GM23248 (cell line): ENCODE measurements around the gene DUSP11. TPM values are rescaled to one million over a fixed set of nuclear protein-coding genes. Genes with fewer than 3 reads are reported as not detected.

Source experiments
- DNase-seq: peaks from one replicate; pipeline ENCODE4 v3.0.0-alpha.2; 2015
- H2AFZ ChIP-seq: fragments of 200-600 bp; sonication (generic); 2 replicates; pipeline ENCODE4 v1.6.1; 2016; ENCODE audit warnings: antibody characterized with exemption
- H3F3A ChIP-seq: fragments of 200-600 bp; sonication (generic); 2 replicates; pipeline ENCODE4 v1.6.1; 2016; ENCODE audit warnings: mild to moderate bottlenecking, antibody characterized with exemption, mixed run types; ENCODE audit not compliant: insufficient read depth
- H3K27ac ChIP-seq: fragments of 200-600 bp; sonication (generic); 2 replicates; pipeline ENCODE4 v1.5.1; 2016; ENCODE audit warnings: mild to moderate bottlenecking
- H3K27me3 ChIP-seq: fragments of 200-600 bp; sonication (generic); replicated peaks from 2 replicates; pipeline ENCODE4 v1.6.1; 2016; ENCODE audit warnings: mild to moderate bottlenecking; ENCODE audit not compliant: insufficient read depth
- H3K36me3 ChIP-seq: fragments of 200-600 bp; sonication (generic); 2 replicates; pipeline ENCODE4 v1.6.1; 2016; ENCODE audit warnings: low read depth, mild to moderate bottlenecking
- H3K4me1 ChIP-seq: fragments of 200-600 bp; sonication (generic); 2 replicates; pipeline ENCODE4 v1.6.1; 2016; ENCODE audit warnings: mild to moderate bottlenecking; ENCODE audit not compliant: insufficient read depth
- H3K4me2 ChIP-seq: fragments of 200-600 bp; sonication (generic); one replicate; pipeline ENCODE4 v1.6.1; 2016; ENCODE audit warnings: mild to moderate bottlenecking; ENCODE audit not compliant: unreplicated experiment
- H3K4me3 ChIP-seq: fragments of 200-600 bp; sonication (generic); 2 replicates; pipeline ENCODE4 v1.5.1; 2016; ENCODE audit warnings: mild to moderate bottlenecking
- H3K79me2 ChIP-seq: fragments of 200-600 bp; sonication (generic); 2 replicates; pipeline ENCODE4 v1.6.1; 2016; ENCODE audit warnings: mild to moderate bottlenecking; ENCODE audit not compliant: insufficient read depth
- H3K9ac ChIP-seq: fragments of 200-600 bp; sonication (generic); 2 replicates; pipeline ENCODE4 v1.6.1; 2016; ENCODE audit warnings: mild to moderate bottlenecking
- H3K9me2 ChIP-seq: fragments of 200-600 bp; sonication (generic); 2 replicates; pipeline ENCODE4 v1.6.1; 2016; ENCODE audit warnings: mixed run types, mild to moderate bottlenecking, moderate library complexity; ENCODE audit not compliant: insufficient read depth
- H3K9me3 ChIP-seq: fragments of 200-600 bp; sonication (generic); one replicate; pipeline ENCODE4 v1.6.1; 2017; ENCODE audit warnings: low read depth
- H4K20me1 ChIP-seq: fragments of 200-600 bp; sonication (generic); 2 replicates; pipeline ENCODE4 v1.6.0; 2016; ENCODE audit not compliant: insufficient read depth
- EZH2 ChIP-seq: fragments of 200-600 bp; sonication (generic); IDR thresholded peaks from 2 replicates; pipeline ENCODE4 v1.6.1; 2018; ENCODE audit warnings: antibody characterized with exemption, mild to moderate bottlenecking; ENCODE audit not compliant: insufficient read depth, poor library complexity, severe bottlenecking
- EZH2phosphoT487 ChIP-seq: fragments of 200-600 bp; sonication (generic); IDR thresholded peaks from 2 replicates; pipeline ENCODE4 v1.6.1; 2018; ENCODE audit warnings: antibody characterized with exemption, moderate library complexity, mild to moderate bottlenecking, low read depth; ENCODE audit not compliant: insufficient read depth
- whole genome bisulfite sequencing, 2 experiments: methylation state at CpG; one replicate each; pipeline ENCODE4 v1.1.6; 2015 to 2017; ENCODE audit warnings: low lambda C conversion rate in 2 of 2, low coverage in 1 of 2; ENCODE audit errors: missing lambda C conversion rate in 2 of 2; 5-methylcytosine and 5-hydroxymethylcytosine counted together
- in situ Hi-C: fragments of 300-500 bp; cut with MboI; formaldehyde crosslinking; loops from 2 replicates; pipeline ENCODE4 v1.15.0; 2020
- polyA plus RNA-seq: library from polyadenylated mRNA; unstranded; fragments of >200 nt; fragmentation: Nextera tagmentation; extraction: Ambion mirVana; gene quantifications from 2 replicates; pipeline ENCODE4 v1.2.1, GENCODE V29; 2016
- total RNA-seq: library from RNA; depleted of rRNA; stranded (reverse); fragments of >200 nt; shearing (Covaris generic); gene quantifications from 2 replicates; pipeline ENCODE4 v1.2.3, GENCODE V29; 2014

Gene DUSP11
- total and polyA plus RNA-seq, 2 experiments from 2014 or later, result 56.0 to 58.3 TPM

DNA sequence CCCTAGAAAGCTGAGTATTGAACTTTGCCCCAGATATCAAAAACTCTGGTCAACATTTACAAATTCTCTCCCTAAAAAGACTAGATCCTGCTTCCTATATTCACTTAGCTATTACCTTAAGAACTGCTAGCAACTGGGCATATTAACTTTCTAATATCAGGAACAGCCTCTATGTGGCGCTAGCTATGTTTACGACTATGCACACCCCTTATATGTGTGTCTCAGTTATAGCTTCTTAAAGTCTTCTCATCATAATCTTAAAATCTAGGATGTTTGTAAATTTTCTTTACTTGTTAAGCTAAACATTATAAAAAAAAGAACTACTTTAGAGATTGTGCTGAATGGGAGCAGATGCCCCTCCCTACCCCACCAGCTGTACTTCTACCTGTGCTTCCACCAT lies 47.1 kb upstream of the DUSP11 start:
- H3K27ac ChIP-seq, result no peak overlapping the region
- TF ChIP-seq EZH2phosphoT487 (no peak), EZH2 (no peak)

DNA sequence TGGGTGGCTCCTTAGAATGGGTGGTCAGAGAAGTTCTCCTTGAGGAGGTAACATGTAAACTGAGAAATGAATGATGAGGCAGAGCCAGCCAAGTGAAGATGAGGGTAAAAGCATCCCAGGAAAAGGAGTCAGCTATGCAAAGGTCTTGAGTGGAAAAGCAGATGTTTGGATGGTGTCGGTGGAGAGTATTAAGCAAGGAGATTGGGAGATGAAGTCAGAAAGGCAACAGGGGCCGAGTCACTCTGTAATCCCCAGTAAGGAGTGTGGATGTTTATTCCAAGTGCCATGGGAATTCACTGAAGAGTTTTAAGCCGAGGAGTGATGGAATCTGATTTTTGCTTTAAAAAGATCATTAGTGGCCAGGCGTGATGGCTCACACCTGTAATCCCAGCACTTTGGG lies 45.5 kb upstream of the DUSP11 start:
- in situ Hi-C loops, result no loop called here
- H3K27me3 ChIP-seq, result 0 out of 2 replicates have a peak, but pooled peaks cover 6% of the 10 kb centered on the region
- no peak overlapping the region for H3K9ac ChIP-seq
- H4K20me1 ChIP-seq, result no peaks in the 10 kb centered on the region
- 69 to 71% methylated on average over 4 of the region's 4 CpGs for whole genome bisulfite sequencing, 2 experiments
- no peak overlapping the region for H3K4me3 ChIP-seq
- peaks cover 27% of the 10 kb centered on the region for H3F3A ChIP-seq
- H3K9me3 ChIP-seq, result no peaks in the 10 kb centered on the region
- no peak for TF ChIP-seq EZH2
- no peak for TF ChIP-seq EZH2phosphoT487
- DNase-seq, result peak; percentile 23
- H3K79me2 ChIP-seq, result no peaks in the 10 kb centered on the region
- no peak overlapping the region for H3K4me2 ChIP-seq
- peaks cover 20% of the 10 kb centered on the region for H3K4me1 ChIP-seq
- no peaks in the 10 kb centered on the region for H3K9me2 ChIP-seq
- no peak overlapping the region for H2AFZ ChIP-seq
- H3K36me3 ChIP-seq, result no peaks in the 10 kb centered on the region
- no peak overlapping the region for H3K27ac ChIP-seq

More for the DNA sequence above, 47.1 kb upstream of the DUSP11 start:
- H3K36me3 ChIP-seq, result no peaks in the 10 kb centered on the region
- H4K20me1 ChIP-seq, result no peaks in the 10 kb centered on the region
- no peak overlapping the region for H3K4me2 ChIP-seq
- H3K27me3 ChIP-seq, result no peaks in the 10 kb centered on the region
- H3F3A ChIP-seq, result peaks cover 37% of the 10 kb centered on the region
- H3K4me3 ChIP-seq, result no peak overlapping the region
- H2AFZ ChIP-seq, result no peak overlapping the region
- in situ Hi-C loops, result no loop called here
- DNase-seq, result peak; percentile 63
- H3K9me2 ChIP-seq, result no peaks in the 10 kb centered on the region
- H3K79me2 ChIP-seq, result no peaks in the 10 kb centered on the region
- WGBS, 2 experiments, result 16 to 34% methylated on average over 2 of the region's 2 CpGs
- no peaks in the 10 kb centered on the region for H3K9me3 ChIP-seq
- H3K9ac ChIP-seq, result no peak overlapping the region
- H3K4me1 ChIP-seq, result peaks cover 32% of the 10 kb centered on the region

DNA sequence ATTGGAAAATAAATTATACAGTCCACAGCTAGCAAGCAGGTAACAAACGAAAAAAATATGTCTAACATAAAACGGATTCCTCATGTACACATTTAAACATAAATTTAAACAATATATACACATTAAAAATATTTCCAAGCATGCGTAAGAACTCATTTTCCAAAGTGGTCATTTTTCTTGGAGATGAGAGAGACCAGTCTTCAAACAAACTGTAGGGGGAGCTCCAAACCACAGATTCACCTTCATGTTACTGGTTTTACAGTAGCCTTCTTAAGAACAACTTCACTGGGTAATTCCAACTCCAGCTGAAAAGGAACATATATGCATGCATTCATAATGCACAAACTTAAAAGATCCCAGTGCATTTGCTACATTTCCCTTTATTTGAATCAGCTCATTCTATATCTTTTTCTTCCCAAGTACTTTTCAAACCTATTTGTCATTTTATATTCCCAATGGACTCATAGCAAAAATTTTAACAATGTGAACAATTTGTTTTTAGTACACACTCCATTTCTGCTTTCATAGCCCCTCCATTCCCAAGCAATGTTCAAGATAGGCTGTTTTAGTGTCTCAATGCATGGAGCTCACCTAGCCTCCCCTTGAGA lies 44.1 kb upstream of the DUSP11 start:
- in situ Hi-C loops, result no loop called here

DNA sequence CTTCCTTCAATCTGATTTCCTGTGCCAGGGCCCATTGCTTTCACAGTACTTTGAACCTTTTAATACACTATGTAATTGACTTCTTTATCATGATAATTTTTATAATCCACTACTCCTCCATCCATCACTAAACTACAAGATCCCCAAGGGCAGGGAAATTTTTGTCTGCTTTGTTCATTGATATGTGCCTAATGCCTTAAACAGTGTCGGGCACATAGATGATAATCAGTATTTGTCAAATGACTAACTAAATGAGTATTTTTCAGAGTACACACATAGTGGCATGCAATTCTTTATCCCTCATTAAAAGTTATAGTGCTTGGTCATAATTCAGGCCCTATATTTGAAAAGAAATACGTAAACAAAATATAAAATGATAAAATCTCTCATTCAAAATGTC lies 43.5 kb upstream of the DUSP11 start:
- H3K36me3 ChIP-seq, result no peaks in the 10 kb centered on the region
- H3F3A ChIP-seq, result peaks cover 12% of the 10 kb centered on the region
- no peaks in the 10 kb centered on the region for H3K79me2 ChIP-seq
- in situ Hi-C loops, result no loop called here
- H3K27ac ChIP-seq, result no peak overlapping the region
- no peak overlapping the region for H3K9ac ChIP-seq
- peaks cover 8% of the 10 kb centered on the region for H3K4me1 ChIP-seq
- no peak overlapping the region for H3K4me3 ChIP-seq
- TF ChIP-seq EZH2 (no peak), EZH2phosphoT487 (no peak)
- H4K20me1 ChIP-seq, result no peaks in the 10 kb centered on the region
- 5 to 14% methylated on average over 2 of the region's 2 CpGs for WGBS, 2 experiments
- H2AFZ ChIP-seq, result no peak overlapping the region
- no peak for DNase-seq
- no peaks in the 10 kb centered on the region for H3K9me3 ChIP-seq
- no peaks in the 10 kb centered on the region for H3K9me2 ChIP-seq
- H3K27me3 ChIP-seq, result 0 out of 2 replicates have a peak, but pooled peaks cover 15% of the 10 kb centered on the region
- H3K4me2 ChIP-seq, result no peak overlapping the region

More for the DNA sequence above, 44.1 kb upstream of the DUSP11 start:
- H3K4me3 ChIP-seq, result no peak overlapping the region
- no peaks in the 10 kb centered on the region for H4K20me1 ChIP-seq
- no peaks in the 10 kb centered on the region for H3K79me2 ChIP-seq
- 2 to 3% methylated on average over 3 of the region's 3 CpGs for WGBS, 2 experiments
- H3F3A ChIP-seq, result peaks cover 14% of the 10 kb centered on the region
- H3K9me3 ChIP-seq, result no peaks in the 10 kb centered on the region
- H3K27me3 ChIP-seq, result 0 out of 2 replicates have a peak, but pooled peaks cover 15% of the 10 kb centered on the region
- no peak overlapping the region for H3K27ac ChIP-seq
- no peak overlapping the region for H3K4me2 ChIP-seq
- DNase-seq, result peak; percentile 79
- no peak overlapping the region for H3K9ac ChIP-seq
- H3K9me2 ChIP-seq, result no peaks in the 10 kb centered on the region
- no peak overlapping the region for H2AFZ ChIP-seq
- no peak for TF ChIP-seq EZH2
- TF ChIP-seq EZH2phosphoT487, result no peak
- no peaks in the 10 kb centered on the region for H3K36me3 ChIP-seq
- H3K4me1 ChIP-seq, result peaks cover 9% of the 10 kb centered on the region

DNA sequence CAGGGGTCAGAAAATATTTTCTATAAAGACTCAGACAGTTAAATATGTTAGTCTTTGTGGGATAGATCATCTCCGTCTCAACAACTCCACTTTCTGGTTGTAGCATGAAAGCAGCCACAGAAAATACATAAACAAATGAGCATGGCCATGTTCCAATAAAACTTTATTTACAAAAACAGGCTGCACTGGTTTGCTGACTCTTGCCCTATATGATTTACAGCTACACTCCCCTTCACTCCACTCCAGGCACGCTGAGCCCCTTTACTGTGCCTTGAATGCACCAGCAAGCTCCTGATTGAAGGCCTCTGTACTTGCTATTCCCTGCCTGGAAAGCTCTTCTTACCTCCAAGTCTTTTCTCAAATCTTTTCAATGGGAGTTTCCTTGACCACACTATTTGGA lies 43.1 kb upstream of the DUSP11 start:
- DNase-seq, result no peak
- no peak overlapping the region for H3K4me3 ChIP-seq
- no peaks in the 10 kb centered on the region for H4K20me1 ChIP-seq
- H3F3A ChIP-seq, result peaks cover 8% of the 10 kb centered on the region
- no peaks in the 10 kb centered on the region for H3K36me3 ChIP-seq
- H3K9me2 ChIP-seq, result no peaks in the 10 kb centered on the region
- H3K27ac ChIP-seq, result no peak overlapping the region
- no peak overlapping the region for H2AFZ ChIP-seq
- TF ChIP-seq EZH2, result no peak
- no peak for TF ChIP-seq EZH2phosphoT487
- 42 to 44% methylated on average over 2 of the region's 2 CpGs for WGBS, 2 experiments
- no peaks in the 10 kb centered on the region for H3K79me2 ChIP-seq
- H3K4me2 ChIP-seq, result no peak overlapping the region
- H3K9ac ChIP-seq, result no peak overlapping the region
- in situ Hi-C loops, result no loop called here
- H3K27me3 ChIP-seq, result 0 out of 2 replicates have a peak, but pooled peaks cover 15% of the 10 kb centered on the region
- peaks cover 4% of the 10 kb centered on the region for H3K4me1 ChIP-seq
- H3K9me3 ChIP-seq, result no peaks in the 10 kb centered on the region
